Hepatocyte (in vitro differentiated cells): ENCODE results near the gene MORN3. TPM values are rescaled to one million over a fixed set of nuclear protein-coding genes. Genes with fewer than 3 reads are reported as not detected.

Source experiments
- DNase-seq: peaks from one replicate; pipeline ENCODE4 v3.0.0-alpha.2; 2016; ENCODE audit warnings: low spot score
- H2AFZ ChIP-seq: fragments of 200-600 bp; sonication (generic); 2 replicates; pipeline ENCODE4 v1.6.0; 2016; ENCODE audit warnings: antibody characterized with exemption, mild to moderate bottlenecking
- H3K27ac ChIP-seq: fragments of 200-600 bp; sonication (generic); 2 replicates; pipeline ENCODE4 v1.5.1; 2016; ENCODE audit warnings: mild to moderate bottlenecking
- H3K27me3 ChIP-seq: fragments of 200-600 bp; sonication (generic); 2 replicates; pipeline ENCODE4 v1.6.1; 2016
- H3K36me3 ChIP-seq: fragments of 200-600 bp; sonication (generic); replicated peaks from 2 replicates; pipeline ENCODE4 v1.5.1; 2016; ENCODE audit warnings: low read depth; ENCODE audit not compliant: insufficient read depth
- H3K4me1 ChIP-seq: fragments of 200-600 bp; sonication (generic); 2 replicates; pipeline ENCODE4 v1.5.1; 2016; ENCODE audit warnings: mild to moderate bottlenecking, moderate library complexity; ENCODE audit not compliant: insufficient read depth
- H3K4me2 ChIP-seq: fragments of 200-600 bp; sonication (generic); 2 replicates; pipeline ENCODE4 v1.6.0; 2016
- H3K4me3 ChIP-seq: fragments of 200-600 bp; sonication (generic); 2 replicates; pipeline ENCODE4 v1.5.1; 2016; ENCODE audit warnings: mild to moderate bottlenecking
- H3K79me2 ChIP-seq: fragments of 200-600 bp; sonication (generic); 2 replicates; pipeline ENCODE4 v1.6.0; 2017; ENCODE audit warnings: mild to moderate bottlenecking
- H3K9me2 ChIP-seq: fragments of 200-600 bp; sonication (generic); replicated peaks from 2 replicates; pipeline ENCODE4 v1.6.0; 2017; ENCODE audit warnings: mild to moderate bottlenecking; ENCODE audit not compliant: insufficient read depth
- H3K9me3 ChIP-seq: fragments of 200-600 bp; sonication (generic); 2 replicates; pipeline ENCODE4 v1.5.1; 2016; ENCODE audit warnings: low read depth, mild to moderate bottlenecking
- H4K20me1 ChIP-seq: fragments of 200-600 bp; sonication (generic); 2 replicates; pipeline ENCODE4 v1.6.0; 2016; ENCODE audit warnings: mild to moderate bottlenecking; ENCODE audit not compliant: insufficient read depth, poor library complexity, severe bottlenecking
- CTCF ChIP-seq: fragments of 200-600 bp; sonication (generic); IDR thresholded peaks from 2 replicates; pipeline ENCODE4 v1.5.1; 2016; ENCODE audit warnings: antibody characterized with exemption, mild to moderate bottlenecking; ENCODE audit not compliant: poor library complexity
- EZH2 ChIP-seq: fragments of 200-600 bp; sonication (generic); IDR thresholded peaks from 2 replicates; pipeline ENCODE4 v1.6.1; 2016; ENCODE audit warnings: antibody characterized with exemption, mild to moderate bottlenecking, borderline replicate concordance
- EZH2phosphoT487 ChIP-seq: fragments of 200-600 bp; sonication (generic); IDR thresholded peaks from one replicate; pipeline ENCODE4 v1.6.1; 2018; ENCODE audit warnings: antibody characterized with exemption, mild to moderate bottlenecking, low read depth, moderate library complexity; ENCODE audit not compliant: unreplicated experiment, severe bottlenecking
- WGBS: methylation state at CpG from one replicate; pipeline ENCODE4 v1.1.6; 2016; ENCODE audit warnings: low lambda C conversion rate; ENCODE audit errors: missing lambda C conversion rate; 5-methylcytosine and 5-hydroxymethylcytosine counted together
- polyA plus RNA-seq: library from polyadenylated mRNA; unstranded; fragments of >200 nt; fragmentation: Nextera tagmentation; extraction: Ambion mirVana; gene quantifications from 2 replicates; pipeline ENCODE4 v1.2.1, GENCODE V29; 2016
- total RNA-seq: library from RNA; depleted of rRNA; stranded (reverse); fragments of >200 nt; gene quantifications from 2 replicates; pipeline ENCODE4 v1.2.3, GENCODE V29; 2014

The MORN3 gene
- total and polyA plus RNA-seq, 2 experiments from 2014 or later, result 0.10 to 0.27 TPM

GRCh38 chr12:121620333-121620891 lies 49.0 kb downstream of the MORN3 start:
- Histone ChIP-seq H4K20me1 (no peaks in the 10 kb centered on the region), H3K9me2 (no peaks in the 10 kb centered on the region), H3K36me3 (no peaks in the 10 kb centered on the region), H2AFZ (no peak overlapping the region), H3K4me3 (no peak overlapping the region), H3K79me2 (no peaks in the 10 kb centered on the region), H3K27me3 (no peaks in the 10 kb centered on the region), H3K27ac (no peak overlapping the region), H3K9me3 (no peaks in the 10 kb centered on the region), H3K4me1 (peaks cover 3% of the 10 kb centered on the region), H3K4me2 (no peak overlapping the region)
- no peak for DNase-seq
- TF ChIP-seq EZH2, result no peak
- TF ChIP-seq CTCF, result no peak
- no peak for TF ChIP-seq EZH2phosphoT487
- WGBS, result 75% methylated on average over 8 of the region's 8 CpGs

- WGBS, result 91% methylated on average over 5 of the region's 5 CpGs
- no peaks in the 10 kb centered on the region for H4K20me1 ChIP-seq
- H3K4me1 ChIP-seq, result no peaks in the 10 kb centered on the region
- no peaks in the 10 kb centered on the region for H3K79me2 ChIP-seq
- no peak overlapping the region for H3K4me2 ChIP-seq
- no peaks in the 10 kb centered on the region for H3K27me3 ChIP-seq
- no peaks in the 10 kb centered on the region for H3K36me3 ChIP-seq
- H3K4me3 ChIP-seq, result no peak overlapping the region
- no peak overlapping the region for H2AFZ ChIP-seq
- no peaks in the 10 kb centered on the region for H3K9me2 ChIP-seq
- no peaks in the 10 kb centered on the region for H3K9me3 ChIP-seq
- TF ChIP-seq EZH2phosphoT487 (no peak), CTCF (no peak), EZH2 (no peak)
- no peak overlapping the region for H3K27ac ChIP-seq
- no peak for DNase-seq
These were observed 50.7 kb downstream of the MORN3 start for GRCh38 chr12:121618659-121619233.

GRCh38 chr12:121614872-121615467 lies 54.5 kb downstream of the MORN3 start:
- Histone ChIP-seq H3K79me2 (no peaks in the 10 kb centered on the region), H3K4me2 (no peak overlapping the region), H3K36me3 (no peaks in the 10 kb centered on the region), H3K4me3 (no peak overlapping the region), H3K27me3 (no peaks in the 10 kb centered on the region), H3K9me2 (no peaks in the 10 kb centered on the region), H3K27ac (no peak overlapping the region), H3K9me3 (no peaks in the 10 kb centered on the region), H2AFZ (no peak overlapping the region), H3K4me1 (peaks cover 12% of the 10 kb centered on the region), H4K20me1 (no peaks in the 10 kb centered on the region)
- 86% methylated on average over 9 of the region's 9 CpGs for WGBS
- TF ChIP-seq CTCF (no peak), EZH2phosphoT487 (no peak), EZH2 (no peak)
- DNase-seq, result no peak
